SK-N-SH (cell line): ENCODE measurements around the gene FANCE. TPM values are rescaled to one million over a fixed set of nuclear protein-coding genes. Genes with fewer than 3 reads are reported as not detected.

Experiments
- CTCF ChIA-PET: fragments of 300-600, 350-600 bp; formaldehyde crosslinking; extraction: SDS; loops from one replicate; lab custom pipeline; 2021; lab: Yijun Ruan, JAX
- POLR2A ChIA-PET: fragments of 350-600 bp; sonication (Branson Sonifier 250); formaldehyde crosslinking; extraction: SDS; loops from one replicate; lab custom pipeline; 2020; ENCODE audit warnings: antibody characterized with exemption, inconsistent platforms; lab: Yijun Ruan, JAX
- DNase-seq: peaks from one replicate; pipeline ENCODE4 v3.0.0; 2012
- H2AFZ ChIP-seq: fragments of 200-600 bp; sonication (generic); 2 replicates; pipeline ENCODE4 v1.8.1; 2016; ENCODE audit warnings: antibody characterized with exemption, mild to moderate bottlenecking, low read depth
- H3F3A ChIP-seq: fragments of 200-600 bp; sonication (generic); replicated peaks from 2 replicates; pipeline ENCODE3; 2016; ENCODE audit warnings: antibody characterized with exemption, mild to moderate bottlenecking; ENCODE audit not compliant: insufficient read depth
- H3K27ac ChIP-seq, 2 experiments: fragments of 200-500 bp in 1 of 2; fragments of 200-600 bp in 1 of 2; sonication (Bioruptor generic) in 1 of 2; sonication (generic), shearing (Covaris generic) in 1 of 2; 2 replicates each; pipeline versions ENCODE4 v1.5.1 to v1.6.1; 2014 to 2016; ENCODE audit warnings: low read depth in 2 of 2, inconsistent platforms in 1 of 2, low read length in 1 of 2, mild to moderate bottlenecking in 1 of 2, mixed read lengths in 1 of 2
- H3K27me3 ChIP-seq: fragments of 200-600 bp; sonication (generic), shearing (Covaris generic); 2 replicates; pipeline ENCODE4 v1.6.1; 2016; ENCODE audit warnings: mixed run types; ENCODE audit not compliant: insufficient read depth
- H3K36me3 ChIP-seq, 2 experiments: fragments of 200-500 bp in 1 of 2; fragments of 200-600 bp in 1 of 2; sonication (Bioruptor generic) in 1 of 2; sonication (generic) in 1 of 2; replicated peaks in 1 of 2; 2 replicates each; pipeline versions ENCODE3 to v1.5.1; 2014 to 2016; ENCODE audit warnings: low read length in 1 of 2, mild to moderate bottlenecking in 1 of 2; ENCODE audit not compliant: insufficient read depth in 2 of 2, control insufficient read depth in 1 of 2
- H3K4me1 ChIP-seq, 2 experiments: fragments of 200-500 bp in 1 of 2; fragments of 200-600 bp in 1 of 2; sonication (Bioruptor generic) in 1 of 2; sonication (generic), shearing (Covaris generic) in 1 of 2; 2 replicates each; pipeline versions ENCODE4 v1.5.1 to v1.6.1; 2014 to 2016; ENCODE audit warnings: low read depth in 1 of 2, low read length in 1 of 2, mixed run types in 1 of 2; ENCODE audit not compliant: insufficient read depth in 2 of 2, control insufficient read depth in 1 of 2
- H3K4me2 ChIP-seq: fragments of 200-600 bp; sonication (generic), shearing (Covaris generic); 2 replicates; pipeline ENCODE4 v1.6.1; 2017; ENCODE audit warnings: mixed run types
- H3K4me3 ChIP-seq, 2 experiments: fragments of 200-500 bp in 1 of 2; fragments of 200-600 bp in 1 of 2; sonication (Bioruptor generic) in 1 of 2; sonication (generic), shearing (Covaris generic) in 1 of 2; 2 replicates each; pipeline versions ENCODE4 v1.5.1 to v1.8.1; 2014 to 2016; ENCODE audit warnings: low read depth in 2 of 2, inconsistent platforms in 1 of 2, low read length in 1 of 2, mild to moderate bottlenecking in 1 of 2, mixed read lengths in 1 of 2, moderate library complexity in 1 of 2
- H3K79me2 ChIP-seq: fragments of 200-600 bp; sonication (generic); 2 replicates; pipeline ENCODE4 v1.8.1; 2017; ENCODE audit warnings: mild to moderate bottlenecking; ENCODE audit not compliant: insufficient read depth
- H3K9ac ChIP-seq: fragments of 200-600 bp; sonication (generic); 2 replicates; pipeline ENCODE4 v1.6.1; 2017; ENCODE audit warnings: mixed run types
- H3K9me2 ChIP-seq: fragments of 200-600 bp; sonication (generic); 2 replicates; pipeline ENCODE4 v1.6.1; 2017; ENCODE audit warnings: mixed run types
- H3K9me3 ChIP-seq: fragments of 200-600 bp; sonication (generic); 2 replicates; pipeline ENCODE4 v1.6.1; 2017; ENCODE audit warnings: mixed run types, mild to moderate bottlenecking, moderate library complexity
- H4K20me1 ChIP-seq: fragments of 200-600 bp; sonication (generic); 2 replicates; pipeline ENCODE4 v1.6.1; 2017; ENCODE audit warnings: mild to moderate bottlenecking, mixed run types; ENCODE audit not compliant: insufficient read depth
- CHD2 ChIP-seq: fragments of 150-350 bp; IDR thresholded peaks from 2 replicates; pipeline ENCODE4 v1.6.1; 2018; ENCODE audit warnings: low read length; ENCODE audit not compliant: partially characterized antibody
- ELF1 ChIP-seq: IDR thresholded peaks from 2 replicates; pipeline ENCODE4 v1.4.0; 2012
- FOXJ3 ChIP-seq: sonication (generic); formaldehyde crosslinking; IDR thresholded peaks from 2 replicates; pipeline ENCODE4 v1.5.1; 2020; ENCODE audit warnings: mild to moderate bottlenecking, missing genetic modification reagents
- FOXM1 ChIP-seq: IDR thresholded peaks from 2 replicates; pipeline ENCODE4 v1.4.0; 2012; ENCODE audit warnings: low read depth, mild to moderate bottlenecking
- GABPA ChIP-seq: IDR thresholded peaks from 2 replicates; pipeline ENCODE4 v1.4.0; 2012; ENCODE audit warnings: low read depth, mild to moderate bottlenecking
- JUND ChIP-seq: IDR thresholded peaks from 2 replicates; pipeline ENCODE4 v1.4.0; 2012
- MEF2A ChIP-seq: IDR thresholded peaks from 2 replicates; pipeline ENCODE4 v1.4.0; 2012; ENCODE audit warnings: low read depth, borderline replicate concordance
- MXI1 ChIP-seq: IDR thresholded peaks from 2 replicates; pipeline ENCODE4 v1.6.1; 2012; ENCODE audit warnings: mild to moderate bottlenecking, low read depth, low read length, improper control_type of control experiment
- NRF1 ChIP-seq: IDR thresholded peaks from 2 replicates; pipeline ENCODE4 v1.6.1; 2012; ENCODE audit warnings: low read depth, mild to moderate bottlenecking, low read length
- RAD21 ChIP-seq: IDR thresholded peaks from 2 replicates; pipeline ENCODE4 v1.6.1; 2012; ENCODE audit warnings: mild to moderate bottlenecking, low read length
- RXRA ChIP-seq: IDR thresholded peaks from 2 replicates; pipeline ENCODE4 v1.4.0; 2012; ENCODE audit warnings: low read depth, mild to moderate bottlenecking, borderline replicate concordance
- WGBS: methylation state at CpG from one replicate; pipeline ENCODE4 v1.1.6; 2017; ENCODE audit warnings: low lambda C conversion rate; 5-methylcytosine and 5-hydroxymethylcytosine counted together
- polyA plus RNA-seq, 3 experiments: library from polyadenylated mRNA; depleted of rRNA; stranded (reverse); fragments of >200 nt; gene quantifications; 2 replicates each; pipeline ENCODE4 v1.2.3, GENCODE V29; 2012
- TF ChIP-seq, protein P1 (sequence below): fragments of 150-350 bp; IDR thresholded peaks from 2 replicates; pipeline ENCODE4 v1.6.1; 2016; ENCODE audit warnings: mild to moderate bottlenecking, low read depth, low read length
- TF ChIP-seq, protein P2 (sequence below): fragments of 200-600 bp; sonication (generic); IDR thresholded peaks from 2 replicates; pipeline ENCODE4 v1.6.1; 2017; ENCODE audit warnings: antibody characterized with exemption, mild to moderate bottlenecking, moderate library complexity
- TF ChIP-seq, protein P3 (sequence below): IDR thresholded peaks from 2 replicates; pipeline ENCODE4 v1.6.1; 2012; ENCODE audit warnings: mild to moderate bottlenecking, low read depth, low read length, moderate library complexity
- TF ChIP-seq, protein P4 (sequence below): fragments of 150-350 bp; IDR thresholded peaks from 2 replicates; pipeline ENCODE4 v1.6.1; 2017; ENCODE audit warnings: antibody characterized with exemption, low read length, low read depth, borderline replicate concordance

FANCE gene
- polyA plus RNA-seq, 1 of the 3 experiments (the other 2 are of a cell fraction), result 5.8 TPM

DNA sequence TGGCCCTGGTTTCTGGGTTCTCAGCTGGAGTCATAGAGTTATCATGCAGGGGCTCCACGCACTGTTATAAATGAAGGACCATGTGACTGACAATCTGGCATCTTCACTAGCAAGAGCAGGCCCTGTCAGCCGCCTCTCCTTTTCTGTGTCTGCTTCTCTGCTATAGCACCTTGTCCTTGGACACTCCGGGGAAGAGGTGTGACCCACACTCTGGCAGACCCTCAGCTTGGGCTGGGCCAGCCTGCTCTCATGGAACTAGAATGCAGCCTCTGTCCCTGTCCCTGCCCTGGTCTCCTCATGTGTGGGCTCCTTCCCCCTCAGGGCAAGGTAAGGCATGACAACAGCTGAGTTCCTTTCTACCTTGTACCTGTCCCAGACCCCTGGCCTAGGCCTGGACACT, 10.9 kb upstream of the FANCE start:
- H3K9ac ChIP-seq, result no peak overlapping the region
- ChIA-PET POLR2A (no interaction called here), CTCF (interaction anchor here (0.8 to 1.6 kb wide), 2 partner anchors 40 to 99 kb away, joined by 3 to 7 read pairs; partner anchors contain the start of gene PPARD)
- no peak overlapping the region for H3K27ac ChIP-seq
- H3K9me3 ChIP-seq, result no peaks in the 10 kb centered on the region
- no peaks in the 10 kb centered on the region for H3K36me3 ChIP-seq
- DNase-seq, result no peak
- 94% methylated on average over 3 of the region's 3 CpGs for WGBS
- no peak overlapping the region for H2AFZ ChIP-seq
- no peak overlapping the region for H3K4me2 ChIP-seq
- no peaks in the 10 kb centered on the region for H3K4me1 ChIP-seq
- no peaks in the 10 kb centered on the region for H3K27me3 ChIP-seq
- TF ChIP-seq CHD2 (no peak), ELF1 (no peak), RAD21 (no peak), GABPA (no peak), FOXM1 (no peak), MEF2A (no peak)
- TF ChIP-seq, protein P1, sequence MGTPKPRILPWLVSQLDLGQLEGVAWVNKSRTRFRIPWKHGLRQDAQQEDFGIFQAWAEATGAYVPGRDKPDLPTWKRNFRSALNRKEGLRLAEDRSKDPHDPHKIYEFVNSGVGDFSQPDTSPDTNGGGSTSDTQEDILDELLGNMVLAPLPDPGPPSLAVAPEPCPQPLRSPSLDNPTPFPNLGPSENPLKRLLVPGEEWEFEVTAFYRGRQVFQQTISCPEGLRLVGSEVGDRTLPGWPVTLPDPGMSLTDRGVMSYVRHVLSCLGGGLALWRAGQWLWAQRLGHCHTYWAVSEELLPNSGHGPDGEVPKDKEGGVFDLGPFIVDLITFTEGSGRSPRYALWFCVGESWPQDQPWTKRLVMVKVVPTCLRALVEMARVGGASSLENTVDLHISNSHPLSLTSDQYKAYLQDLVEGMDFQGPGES, result no peak
- TF ChIP-seq, protein P2, sequence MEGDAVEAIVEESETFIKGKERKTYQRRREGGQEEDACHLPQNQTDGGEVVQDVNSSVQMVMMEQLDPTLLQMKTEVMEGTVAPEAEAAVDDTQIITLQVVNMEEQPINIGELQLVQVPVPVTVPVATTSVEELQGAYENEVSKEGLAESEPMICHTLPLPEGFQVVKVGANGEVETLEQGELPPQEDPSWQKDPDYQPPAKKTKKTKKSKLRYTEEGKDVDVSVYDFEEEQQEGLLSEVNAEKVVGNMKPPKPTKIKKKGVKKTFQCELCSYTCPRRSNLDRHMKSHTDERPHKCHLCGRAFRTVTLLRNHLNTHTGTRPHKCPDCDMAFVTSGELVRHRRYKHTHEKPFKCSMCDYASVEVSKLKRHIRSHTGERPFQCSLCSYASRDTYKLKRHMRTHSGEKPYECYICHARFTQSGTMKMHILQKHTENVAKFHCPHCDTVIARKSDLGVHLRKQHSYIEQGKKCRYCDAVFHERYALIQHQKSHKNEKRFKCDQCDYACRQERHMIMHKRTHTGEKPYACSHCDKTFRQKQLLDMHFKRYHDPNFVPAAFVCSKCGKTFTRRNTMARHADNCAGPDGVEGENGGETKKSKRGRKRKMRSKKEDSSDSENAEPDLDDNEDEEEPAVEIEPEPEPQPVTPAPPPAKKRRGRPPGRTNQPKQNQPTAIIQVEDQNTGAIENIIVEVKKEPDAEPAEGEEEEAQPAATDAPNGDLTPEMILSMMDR, result no peak
- H3K79me2 ChIP-seq, result no peaks in the 10 kb centered on the region
- no peak overlapping the region for H3K4me3 ChIP-seq
- no peaks in the 10 kb centered on the region for H3F3A ChIP-seq
- no peaks in the 10 kb centered on the region for H3K9me2 ChIP-seq
- H4K20me1 ChIP-seq, result no peaks in the 10 kb centered on the region

DNA sequence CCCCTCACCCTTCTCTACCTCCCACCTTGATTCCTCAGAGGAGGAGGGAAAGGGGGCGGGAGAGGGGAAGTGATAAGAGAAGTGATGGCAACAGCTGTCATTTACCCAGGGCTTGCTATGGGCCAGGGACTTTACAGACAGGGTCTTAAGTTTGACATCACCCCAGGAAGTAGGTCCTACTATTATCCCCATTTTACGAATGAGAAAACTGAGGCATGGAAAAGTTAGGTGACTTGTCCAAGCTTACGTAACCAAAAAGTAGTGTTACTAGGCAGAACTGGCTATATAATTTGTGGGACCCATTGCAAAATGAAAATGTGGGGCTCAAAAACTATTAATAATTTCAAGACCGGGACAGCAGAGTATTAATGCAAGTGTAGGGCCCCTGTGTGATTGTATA, 10.5 kb upstream of the FANCE start:
- no peak overlapping the region for H2AFZ ChIP-seq
- H3K4me3 ChIP-seq, result no peak overlapping the region
- H3K9ac ChIP-seq, result no peak overlapping the region
- H4K20me1 ChIP-seq, result no peaks in the 10 kb centered on the region
- CTCF ChIA-PET, result interaction anchor here (0.8 to 1.6 kb wide), 2 partner anchors 41 to 100 kb away, joined by 3 to 7 read pairs; partner anchors contain the start of gene PPARD
- TF ChIP-seq FOXM1 (no peak), GABPA (no peak), FOXJ3 (CRISPR knock-in tag) (no peak), RXRA (no peak), ELF1 (no peak), JUND (no peak), NRF1 (no peak), MEF2A (no peak), MXI1 (no peak)
- TF ChIP-seq, protein P3, sequence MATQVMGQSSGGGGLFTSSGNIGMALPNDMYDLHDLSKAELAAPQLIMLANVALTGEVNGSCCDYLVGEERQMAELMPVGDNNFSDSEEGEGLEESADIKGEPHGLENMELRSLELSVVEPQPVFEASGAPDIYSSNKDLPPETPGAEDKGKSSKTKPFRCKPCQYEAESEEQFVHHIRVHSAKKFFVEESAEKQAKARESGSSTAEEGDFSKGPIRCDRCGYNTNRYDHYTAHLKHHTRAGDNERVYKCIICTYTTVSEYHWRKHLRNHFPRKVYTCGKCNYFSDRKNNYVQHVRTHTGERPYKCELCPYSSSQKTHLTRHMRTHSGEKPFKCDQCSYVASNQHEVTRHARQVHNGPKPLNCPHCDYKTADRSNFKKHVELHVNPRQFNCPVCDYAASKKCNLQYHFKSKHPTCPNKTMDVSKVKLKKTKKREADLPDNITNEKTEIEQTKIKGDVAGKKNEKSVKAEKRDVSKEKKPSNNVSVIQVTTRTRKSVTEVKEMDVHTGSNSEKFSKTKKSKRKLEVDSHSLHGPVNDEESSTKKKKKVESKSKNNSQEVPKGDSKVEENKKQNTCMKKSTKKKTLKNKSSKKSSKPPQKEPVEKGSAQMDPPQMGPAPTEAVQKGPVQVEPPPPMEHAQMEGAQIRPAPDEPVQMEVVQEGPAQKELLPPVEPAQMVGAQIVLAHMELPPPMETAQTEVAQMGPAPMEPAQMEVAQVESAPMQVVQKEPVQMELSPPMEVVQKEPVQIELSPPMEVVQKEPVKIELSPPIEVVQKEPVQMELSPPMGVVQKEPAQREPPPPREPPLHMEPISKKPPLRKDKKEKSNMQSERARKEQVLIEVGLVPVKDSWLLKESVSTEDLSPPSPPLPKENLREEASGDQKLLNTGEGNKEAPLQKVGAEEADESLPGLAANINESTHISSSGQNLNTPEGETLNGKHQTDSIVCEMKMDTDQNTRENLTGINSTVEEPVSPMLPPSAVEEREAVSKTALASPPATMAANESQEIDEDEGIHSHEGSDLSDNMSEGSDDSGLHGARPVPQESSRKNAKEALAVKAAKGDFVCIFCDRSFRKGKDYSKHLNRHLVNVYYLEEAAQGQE, result no peak
- TF ChIP-seq, protein P2, result no peak
- TF ChIP-seq, protein P4, sequence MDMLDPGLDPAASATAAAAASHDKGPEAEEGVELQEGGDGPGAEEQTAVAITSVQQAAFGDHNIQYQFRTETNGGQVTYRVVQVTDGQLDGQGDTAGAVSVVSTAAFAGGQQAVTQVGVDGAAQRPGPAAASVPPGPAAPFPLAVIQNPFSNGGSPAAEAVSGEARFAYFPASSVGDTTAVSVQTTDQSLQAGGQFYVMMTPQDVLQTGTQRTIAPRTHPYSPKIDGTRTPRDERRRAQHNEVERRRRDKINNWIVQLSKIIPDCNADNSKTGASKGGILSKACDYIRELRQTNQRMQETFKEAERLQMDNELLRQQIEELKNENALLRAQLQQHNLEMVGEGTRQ, result no peak
- H3F3A ChIP-seq, result no peaks in the 10 kb centered on the region
- H3K27me3 ChIP-seq, result no peaks in the 10 kb centered on the region
- no peaks in the 10 kb centered on the region for H3K36me3 ChIP-seq
- no peaks in the 10 kb centered on the region for H3K4me1 ChIP-seq
- no peaks in the 10 kb centered on the region for H3K9me3 ChIP-seq
- DNase-seq, result no peak
- H3K9me2 ChIP-seq, result no peaks in the 10 kb centered on the region
- WGBS, result 93% methylated on average over 4 of the region's 4 CpGs
- H3K79me2 ChIP-seq, result no peaks in the 10 kb centered on the region
- no peak overlapping the region for H3K27ac ChIP-seq
- POLR2A ChIA-PET, result no interaction called here
- H3K4me2 ChIP-seq, result no peak overlapping the region
